Middle frontal gyrus (tissue), 1 donor: ENCODE measurements around the gene SRRM2.

Experiments
- DNase-seq: peaks from one replicate; pipeline ENCODE4 v3.0.0-alpha.2; 2015; ENCODE audit warnings: low spot score; ENCODE audit errors: extremely low spot score

The SRRM2 gene

DNA sequence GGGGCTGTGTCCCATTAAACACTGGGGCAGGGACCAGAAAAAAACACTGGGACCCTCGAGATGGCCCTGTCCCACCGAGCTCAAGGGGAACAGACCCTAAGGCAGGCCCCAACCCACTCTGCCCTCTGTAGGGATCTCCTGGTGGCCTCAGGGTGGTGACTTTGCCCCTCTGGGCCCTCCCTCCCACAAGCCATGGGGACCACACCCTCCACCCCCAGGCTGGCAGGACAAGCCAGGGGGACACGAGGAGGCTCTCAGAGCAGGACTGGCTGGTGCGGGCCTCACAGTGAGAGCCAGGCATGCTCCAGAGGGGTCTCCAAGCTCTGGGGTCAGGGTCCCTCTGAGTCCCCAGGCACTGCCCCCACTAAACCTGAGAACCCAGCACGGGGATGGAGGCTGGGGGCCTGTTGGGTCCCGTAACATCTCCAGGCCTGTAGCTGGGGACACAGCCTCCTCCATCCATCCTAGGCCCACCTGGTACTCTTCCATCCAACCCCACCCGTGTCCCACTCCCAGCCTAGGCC lies 14.5 kb upstream of the SRRM2 start:
- no peak for DNase-seq

DNA sequence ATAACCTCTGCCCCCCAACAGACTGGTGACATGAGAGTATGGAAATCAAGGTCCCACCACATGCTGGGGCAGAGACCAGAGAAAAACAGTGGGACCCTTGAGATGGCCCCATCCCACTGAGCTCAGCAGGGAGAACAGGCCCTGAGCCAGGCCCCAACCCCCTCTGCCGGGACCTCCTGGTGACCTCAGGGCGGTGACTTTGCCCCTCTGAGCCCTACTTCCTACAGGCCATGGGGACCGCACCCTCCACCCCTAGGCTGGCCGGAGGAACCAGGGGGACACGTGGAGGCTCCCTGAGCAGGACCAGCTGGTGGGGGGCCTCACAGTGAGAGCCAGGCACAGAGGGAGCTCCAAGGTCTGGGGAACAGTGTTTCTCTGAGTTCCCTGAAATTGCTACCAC lies 13.8 kb upstream of the SRRM2 start:
- DNase-seq = no peak

DNA sequence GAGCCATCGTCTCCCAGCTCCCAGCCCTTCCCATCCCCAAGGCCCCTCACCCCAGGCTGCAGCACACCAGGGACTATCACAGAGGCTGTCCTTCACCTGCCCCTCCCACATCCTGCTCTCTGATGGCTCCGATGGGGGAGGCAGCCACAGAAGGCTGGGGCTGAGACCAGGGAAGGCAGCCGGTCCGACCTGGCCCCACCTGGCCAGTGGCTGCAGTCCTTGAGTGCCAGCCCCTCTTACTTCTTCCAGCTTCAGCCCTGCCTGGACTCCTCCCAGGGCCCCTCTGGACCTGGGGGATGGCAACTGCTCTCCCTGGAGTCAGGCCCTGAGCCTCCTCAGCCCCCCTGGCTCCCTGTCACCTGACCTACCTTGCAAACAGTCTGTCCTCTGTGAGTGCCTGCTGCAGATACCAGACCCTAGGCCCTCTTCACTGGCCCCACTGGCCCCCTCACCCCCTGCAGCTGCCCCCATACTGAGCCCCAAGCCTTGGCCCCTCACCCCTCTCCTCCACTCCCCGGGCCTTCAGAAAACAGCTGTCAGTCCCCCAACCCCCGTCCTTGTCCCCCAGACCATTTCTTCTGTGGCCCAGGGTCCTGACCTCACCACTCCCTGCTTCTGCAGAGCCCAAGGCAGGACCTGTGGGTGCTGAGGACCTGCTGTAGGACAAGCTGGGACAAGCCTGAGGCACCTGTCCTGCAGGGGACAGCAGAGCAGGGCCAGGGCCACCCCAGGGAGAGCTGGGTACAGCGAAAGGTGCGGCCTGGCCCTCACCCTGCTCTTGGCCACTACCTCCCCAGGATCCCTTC lies 12.6 kb upstream of the SRRM2 start:
- DNase-seq = no peak

DNA sequence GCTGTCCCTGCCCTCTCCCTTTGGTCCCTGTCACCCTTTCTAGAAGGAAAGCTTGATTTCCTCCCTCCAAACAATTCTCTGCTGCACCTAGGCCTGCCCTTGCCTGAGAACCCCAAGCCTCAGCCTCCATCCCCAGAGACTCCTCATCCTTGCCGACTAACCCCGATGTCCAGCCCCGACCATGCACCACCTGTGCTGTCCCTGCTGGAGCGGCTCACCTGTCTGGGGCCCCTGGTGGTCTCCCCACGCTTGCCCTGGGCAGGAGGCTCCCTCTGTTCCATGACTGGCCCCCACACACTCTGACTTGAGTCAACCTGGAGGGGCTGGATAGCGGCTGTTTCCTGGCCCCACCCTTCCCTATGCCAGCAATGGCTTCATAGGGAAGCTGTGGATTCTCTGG lies 12.0 kb upstream of the SRRM2 start:
- DNase-seq = no peak

DNA sequence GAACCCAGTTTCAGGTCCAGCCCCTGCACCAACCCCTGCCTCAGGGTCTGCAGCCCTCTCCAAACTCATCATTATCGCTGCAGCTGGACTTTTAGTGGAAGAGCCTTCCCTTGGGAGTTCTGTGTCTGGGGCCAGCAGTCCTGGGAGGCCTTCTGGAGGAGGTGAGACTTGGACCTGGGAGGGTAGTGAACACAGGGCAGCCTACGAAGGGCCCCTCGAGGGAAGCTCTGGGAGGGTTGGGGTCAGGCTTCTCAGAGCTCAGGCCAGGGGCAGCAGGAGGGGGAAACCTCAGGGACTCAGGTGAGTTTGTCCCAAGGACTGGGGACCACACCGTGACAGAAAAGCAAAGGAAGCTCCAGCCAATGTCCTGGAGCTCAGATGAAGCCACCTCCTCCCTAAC lies 11.3 kb upstream of the SRRM2 start:
- DNase-seq = no peak

DNA sequence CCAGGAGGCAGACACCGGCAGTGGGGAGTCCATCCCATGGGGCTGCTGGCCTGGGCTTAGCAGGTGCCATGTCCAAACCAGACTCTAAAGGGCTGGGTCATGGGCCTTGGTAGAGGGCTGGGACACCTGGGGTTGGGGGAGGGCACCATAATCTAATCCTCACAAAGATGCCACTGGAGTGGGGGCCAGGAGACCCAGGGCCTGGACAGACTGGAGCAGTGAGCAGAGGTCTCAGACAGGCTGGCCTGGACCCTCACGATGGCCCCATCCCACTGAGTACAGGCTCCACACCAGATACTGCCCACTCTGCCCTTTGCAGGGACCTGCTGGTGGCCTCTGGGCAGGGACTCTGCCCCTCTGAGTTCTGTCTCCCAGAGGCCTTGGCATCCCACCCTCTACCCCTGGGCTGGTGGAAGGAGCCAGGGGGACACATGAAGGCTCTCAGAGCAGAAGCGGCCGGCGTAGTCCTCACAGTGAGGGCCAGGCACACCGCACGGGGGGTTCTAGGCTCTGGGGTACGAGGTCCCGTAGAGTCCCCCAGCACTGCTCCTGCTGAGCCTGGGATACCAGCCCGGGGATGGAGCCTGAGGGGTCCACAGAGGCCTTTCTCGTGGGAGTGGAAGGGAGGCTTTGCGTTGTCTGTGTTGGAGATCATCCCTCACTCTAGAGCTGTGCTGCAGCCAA lies 10.0 kb upstream of the SRRM2 start:
- DNase-seq = no peak

DNA sequence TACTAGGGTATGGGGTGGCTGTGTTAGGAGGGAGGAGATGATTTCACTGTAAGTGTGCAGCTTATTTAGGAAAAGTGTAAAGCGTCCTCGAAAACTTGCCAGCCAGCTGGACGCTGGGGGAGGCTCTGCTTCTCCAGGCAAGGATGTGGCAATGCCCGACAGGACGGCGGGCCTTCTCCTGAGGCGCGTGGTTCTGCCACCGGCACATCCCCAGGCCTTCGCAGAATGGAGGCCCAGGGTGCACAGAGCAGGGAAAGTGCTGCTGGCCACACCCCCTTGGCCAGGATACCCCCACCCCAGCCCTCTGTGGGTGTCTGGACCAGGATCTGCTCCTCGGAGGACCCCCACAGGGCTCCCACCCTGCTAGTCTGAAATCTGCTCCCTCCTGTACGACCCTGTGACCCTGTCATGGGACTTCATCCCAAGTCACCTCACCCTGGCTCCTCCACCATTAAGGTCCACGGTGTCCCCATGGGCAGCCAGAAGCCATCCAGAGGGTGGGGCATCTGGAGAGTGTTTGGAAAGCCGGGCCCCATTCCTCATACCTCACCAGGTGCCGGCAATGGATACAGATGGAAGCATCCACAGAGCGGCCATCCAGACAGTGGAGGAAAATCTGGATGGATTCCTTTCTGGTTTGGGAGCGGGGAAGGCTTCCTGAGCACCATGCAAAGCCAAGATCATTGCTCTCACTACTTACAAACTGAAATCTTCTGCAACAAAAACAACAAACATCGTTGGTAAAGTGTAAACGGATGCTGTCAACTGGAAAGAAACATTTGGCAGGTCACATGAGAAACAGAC lies 9.2 kb upstream of the SRRM2 start:
- DNase-seq = no peak

DNA sequence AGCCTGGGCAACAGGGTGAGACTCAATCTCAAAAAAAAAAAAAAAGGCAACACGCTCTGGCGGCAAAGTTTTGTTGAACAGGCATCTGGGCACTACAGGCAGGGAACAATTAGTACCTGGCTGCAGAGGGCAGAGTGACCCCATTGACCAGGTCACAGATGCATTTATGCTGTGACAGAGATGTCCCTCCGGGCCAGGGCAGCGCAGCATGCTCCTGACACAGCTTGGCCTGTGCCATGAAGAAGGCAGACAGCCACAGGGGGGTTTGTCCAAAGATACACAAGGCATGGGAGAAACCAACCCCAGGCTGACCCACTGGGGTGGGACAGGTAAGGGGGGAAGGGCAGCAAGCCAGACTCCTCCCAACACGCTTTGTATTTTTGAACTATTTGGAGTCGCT lies 7.7 kb upstream of the SRRM2 start:
- no peak for DNase-seq

DNA sequence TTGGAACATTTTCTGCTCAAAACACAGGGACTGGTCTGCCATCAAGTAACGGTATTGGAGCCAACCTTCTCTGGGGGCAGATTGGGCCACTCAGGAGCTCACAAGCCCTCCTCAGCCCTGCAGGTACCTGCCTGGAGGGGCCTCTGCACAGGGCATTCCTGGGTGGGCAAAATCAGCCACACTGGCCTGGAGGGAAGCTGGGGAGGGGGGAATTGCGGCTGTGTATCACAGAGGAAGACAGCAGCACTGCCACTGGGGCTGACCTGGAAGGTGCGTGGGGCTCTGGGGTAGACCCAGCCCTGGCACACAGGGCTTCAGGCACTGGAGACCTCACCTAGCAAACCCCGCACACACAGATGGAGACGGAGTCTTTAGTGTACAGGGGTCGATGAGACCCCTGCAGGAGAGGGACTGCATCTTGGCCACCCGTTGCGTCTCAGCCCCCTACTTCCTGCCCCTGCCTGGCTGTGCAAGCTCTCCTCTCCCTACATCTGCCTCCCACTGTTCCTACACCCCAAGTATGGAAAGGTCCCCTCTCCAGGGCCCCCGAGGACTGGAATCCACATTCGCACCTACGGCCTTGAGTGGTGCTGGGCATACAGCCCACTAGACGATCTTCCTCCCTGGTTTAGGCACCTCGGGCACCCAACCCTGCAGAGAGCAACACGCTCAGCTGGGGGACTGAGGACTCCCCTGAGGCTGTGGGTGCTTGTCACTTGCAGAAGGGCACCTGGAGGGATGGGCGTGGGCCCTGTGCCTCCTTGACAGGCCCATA lies 7.1 kb upstream of the SRRM2 start:
- no peak for DNase-seq

DNA sequence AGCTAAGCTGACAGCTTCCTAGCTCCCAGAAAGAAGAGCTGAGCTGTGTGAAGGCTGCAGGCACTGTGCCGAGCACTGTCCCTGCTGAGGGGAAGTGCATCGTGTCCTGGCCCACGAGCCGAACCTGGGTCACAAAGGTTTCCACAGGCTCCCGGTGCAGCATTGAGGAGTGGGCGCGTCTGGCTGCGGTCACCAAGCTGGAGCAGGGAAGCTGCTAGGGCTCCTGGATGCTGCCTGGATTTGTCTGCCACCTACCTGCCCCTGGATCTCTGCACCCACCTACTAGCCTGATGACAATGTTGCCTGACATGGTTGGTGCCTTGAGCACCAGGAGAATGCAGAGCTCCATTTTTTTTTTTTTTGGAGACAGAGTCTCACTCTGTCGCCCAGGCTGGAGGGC lies 6.5 kb upstream of the SRRM2 start:
- no peak for DNase-seq

DNA sequence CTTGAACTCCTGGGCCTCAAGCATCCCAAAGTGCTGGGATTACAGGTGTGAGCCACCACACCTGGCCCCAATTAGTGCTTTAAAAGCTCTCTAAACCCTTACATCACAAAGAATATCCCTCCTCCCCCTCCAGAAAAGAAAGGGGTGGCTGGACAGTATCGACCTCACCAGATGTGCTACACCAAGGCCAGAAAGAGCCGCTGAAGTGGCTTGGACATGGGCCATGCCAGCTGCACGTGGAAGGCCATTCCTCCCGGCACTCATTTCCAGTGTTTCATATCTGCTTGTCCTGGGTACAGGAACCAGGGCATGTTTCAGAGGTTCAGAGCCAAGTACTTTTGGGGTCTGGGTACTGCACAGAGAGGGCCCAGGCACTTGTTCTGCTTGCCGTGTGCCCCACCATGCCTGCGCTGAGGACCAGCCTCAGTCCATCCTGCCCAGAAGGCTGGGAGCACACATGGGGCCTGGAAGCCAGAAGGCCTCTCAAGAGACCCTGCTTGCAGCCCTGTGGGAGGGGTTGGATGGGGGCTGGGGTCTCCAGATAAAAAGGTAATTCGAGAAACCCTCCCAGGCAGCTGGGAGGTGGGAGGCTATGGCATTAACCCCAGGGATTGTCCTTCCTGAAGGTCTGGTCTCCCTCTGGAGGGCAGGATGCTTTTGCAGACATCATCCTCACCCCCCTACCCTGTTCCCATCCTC lies 3.5 kb upstream of the SRRM2 start:
- DNase-seq = no peak

DNA sequence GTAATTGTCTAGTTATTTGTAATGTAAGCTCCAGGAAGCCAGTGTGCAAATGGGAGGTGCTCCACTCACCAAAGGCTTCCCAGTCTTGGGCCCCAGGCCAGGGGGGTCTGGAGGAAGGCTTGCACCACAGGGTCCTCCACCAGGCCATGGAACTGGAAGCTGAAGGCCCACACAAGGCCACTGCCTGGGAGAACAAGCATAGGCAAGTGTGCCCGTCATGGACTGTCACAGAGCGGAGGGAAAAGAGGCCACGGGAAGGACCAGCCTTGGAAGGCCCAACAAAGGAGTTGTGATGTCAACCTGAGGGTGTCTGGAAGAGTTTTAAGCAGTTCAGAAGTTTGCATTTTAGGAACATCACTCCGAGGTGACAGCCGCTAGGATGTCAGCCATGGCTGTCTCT lies 3.0 kb upstream of the SRRM2 start:
- no peak for DNase-seq

DNA sequence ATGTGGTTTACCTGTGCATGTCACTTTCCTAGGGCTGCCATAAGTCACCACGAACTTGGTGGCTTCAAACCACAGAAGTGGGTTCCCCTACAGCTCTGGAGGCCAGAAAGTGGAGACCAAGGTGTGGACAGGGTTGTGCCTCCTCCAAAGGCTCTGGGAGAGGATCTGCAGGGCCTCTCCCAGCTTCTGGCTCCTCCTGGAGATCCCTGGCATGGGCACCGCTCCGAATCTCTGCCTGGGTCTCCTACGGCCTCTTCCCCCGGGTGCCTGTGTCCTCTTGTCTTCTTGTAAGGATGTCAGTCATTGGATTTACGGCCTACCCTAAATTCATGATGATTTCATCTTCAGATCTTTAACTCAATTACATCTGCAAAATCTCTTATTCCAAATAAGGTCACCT lies 2.5 kb upstream of the SRRM2 start:
- no peak for DNase-seq

DNA sequence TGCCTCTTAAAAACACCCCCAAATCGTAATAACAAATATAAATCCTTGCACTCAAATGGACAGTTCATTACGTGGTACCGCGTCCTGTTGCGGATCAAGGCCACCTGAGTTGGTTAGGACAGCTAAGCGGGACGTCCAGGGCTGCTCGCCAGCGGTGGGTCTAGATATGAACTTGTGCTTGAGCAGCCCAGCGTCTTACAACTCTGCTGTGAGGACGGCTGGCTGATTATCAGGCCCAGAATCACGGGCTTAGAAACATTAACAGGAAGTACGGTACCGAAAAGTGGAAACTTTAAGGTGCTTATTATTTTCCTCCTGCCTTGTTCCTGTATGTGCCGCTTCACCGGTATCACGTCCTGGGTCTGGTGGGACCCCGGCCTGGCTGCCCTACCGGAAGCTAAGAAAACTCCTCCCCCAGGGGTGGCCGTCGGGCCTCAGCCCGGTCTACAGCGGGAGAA lies 832 bp upstream of the SRRM2 start:
- DNase-seq = no peak

DNA sequence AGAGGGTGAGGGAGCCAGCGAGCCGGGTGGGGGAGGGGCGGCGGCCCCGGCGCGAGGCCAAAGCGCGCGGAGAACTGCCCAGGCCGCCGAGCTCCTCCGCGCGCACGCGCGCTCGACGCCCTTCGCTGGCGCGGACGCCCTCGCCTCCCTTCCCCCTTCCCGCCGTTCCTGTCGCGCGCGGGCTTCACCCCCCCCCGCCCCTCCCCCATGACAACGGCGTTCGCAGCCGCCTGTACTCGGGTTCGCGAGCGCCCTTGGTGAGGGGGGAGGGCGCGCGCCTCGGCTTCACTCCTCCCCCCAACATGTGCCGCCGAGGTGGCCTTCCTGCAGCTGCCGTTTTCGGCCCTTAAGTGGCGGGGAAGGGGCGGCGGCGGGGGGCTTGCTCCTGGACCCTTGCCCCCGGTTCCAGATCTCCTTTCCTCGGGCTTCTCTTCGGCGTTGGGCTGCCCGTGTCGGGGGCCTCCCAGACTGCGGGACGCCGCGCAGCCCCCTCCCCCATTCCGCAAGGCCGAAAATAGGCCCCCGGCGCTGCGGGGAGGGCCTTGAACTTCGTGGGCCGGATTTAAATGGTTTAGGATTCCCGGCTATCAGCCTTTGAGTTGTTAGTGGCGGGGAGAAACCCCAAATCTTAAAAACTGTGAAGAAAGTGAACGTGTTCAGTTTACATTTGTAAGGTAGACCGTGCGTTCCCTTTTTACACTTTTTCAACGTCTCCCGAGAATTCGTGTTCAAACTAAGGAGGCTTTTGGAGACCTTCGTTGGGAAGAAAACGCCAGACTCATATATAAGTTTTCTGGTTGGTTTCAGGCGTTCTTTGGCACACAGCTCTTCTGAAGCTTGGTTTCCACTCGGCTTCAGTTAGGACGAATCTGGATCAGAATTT lies 653 bp downstream of the SRRM2 start:
- DNase-seq = peak; percentile 41

DNA sequence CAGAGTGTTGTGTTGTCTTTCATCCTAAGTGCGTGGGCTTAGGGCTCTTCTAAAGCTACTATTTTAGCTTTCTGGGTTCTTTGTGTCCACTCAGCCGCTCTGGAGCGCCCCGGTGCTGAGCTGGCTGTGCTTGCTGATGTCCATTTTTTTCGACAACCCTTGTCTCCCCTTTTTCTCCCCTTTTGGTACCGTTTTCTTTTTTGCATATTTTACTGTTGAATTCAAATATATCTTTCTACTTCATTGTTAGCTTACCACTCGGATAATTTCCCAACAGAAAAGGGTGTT lies 1.2 kb downstream of the SRRM2 start:
- DNase-seq = no peak

DNA sequence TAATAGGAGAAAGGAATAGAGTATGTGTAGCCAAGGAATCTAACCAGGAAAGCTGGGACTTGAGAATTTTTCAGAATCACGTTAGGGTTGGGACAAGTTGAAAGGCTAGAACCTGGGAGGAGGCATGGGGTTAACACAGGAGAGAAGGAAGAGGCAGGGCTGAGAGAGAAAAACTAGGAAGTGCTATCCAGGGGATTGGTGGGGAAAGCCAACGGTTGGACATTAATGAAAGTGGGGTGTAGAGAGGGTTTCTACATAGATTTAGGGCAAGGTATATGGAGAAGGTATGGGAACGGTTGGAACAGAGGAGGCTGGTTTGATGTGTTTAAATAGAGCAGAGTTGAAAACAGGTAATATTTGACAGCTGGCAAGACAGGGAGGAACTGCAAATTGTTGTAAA lies 2.7 kb downstream of the SRRM2 start:
- DNase-seq = no peak

DNA sequence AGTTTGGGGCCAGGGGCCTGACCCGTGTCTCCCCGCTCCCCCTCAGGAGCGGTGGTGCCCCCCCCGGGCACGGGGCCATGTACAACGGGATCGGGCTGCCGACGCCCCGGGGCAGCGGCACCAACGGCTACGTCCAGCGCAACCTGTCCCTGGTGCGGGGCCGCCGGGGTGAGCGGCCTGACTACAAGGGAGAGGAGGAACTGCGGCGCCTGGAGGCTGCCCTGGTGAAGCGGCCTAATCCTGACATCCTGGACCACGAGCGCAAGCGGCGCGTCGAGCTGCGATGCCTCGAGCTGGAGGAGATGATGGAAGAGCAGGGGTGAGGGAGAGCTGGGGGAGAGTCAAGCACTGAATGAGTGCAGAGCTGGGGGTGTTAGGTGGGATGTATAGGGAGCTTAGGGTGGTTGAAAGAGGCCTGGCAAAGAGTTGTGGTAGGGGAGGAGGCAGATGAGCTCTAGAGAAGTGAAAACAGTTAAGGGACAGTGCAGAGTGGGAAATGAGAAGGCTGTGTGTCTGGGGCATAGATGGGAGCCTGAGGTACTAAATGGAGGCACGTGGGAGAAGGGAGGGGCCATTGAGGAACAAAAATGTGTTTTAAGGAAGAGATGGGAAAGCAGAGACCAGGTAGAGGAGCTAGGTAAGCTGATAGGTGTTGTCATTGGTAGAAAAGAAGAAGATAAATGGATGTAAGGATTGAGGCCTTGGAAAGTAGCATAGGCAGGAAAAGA lies 4.0 kb downstream of the SRRM2 start:
- no peak for DNase-seq

DNA sequence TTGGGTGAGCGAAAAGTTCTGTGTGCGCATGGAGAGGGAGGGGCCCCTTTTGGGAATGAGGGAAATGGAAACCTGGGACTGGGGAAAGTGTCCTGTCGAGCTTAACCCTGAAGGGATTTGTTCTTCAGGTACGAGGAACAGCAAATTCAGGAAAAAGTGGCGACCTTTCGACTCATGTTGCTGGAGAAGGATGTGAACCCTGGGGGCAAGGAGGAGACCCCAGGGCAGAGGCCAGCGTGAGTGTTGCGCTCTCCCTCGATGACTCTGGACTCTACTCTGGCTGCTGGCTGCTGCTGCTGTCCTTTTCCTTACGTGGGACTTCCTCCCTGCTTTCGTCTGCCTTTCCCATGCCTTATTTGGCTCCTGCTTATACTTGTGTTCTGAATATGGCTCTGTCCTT lies 4.9 kb downstream of the SRRM2 start:
- DNase-seq = no peak
